Measurements from ENCODE around the gene KCNAB1.

Gene KCNAB1

DNA sequence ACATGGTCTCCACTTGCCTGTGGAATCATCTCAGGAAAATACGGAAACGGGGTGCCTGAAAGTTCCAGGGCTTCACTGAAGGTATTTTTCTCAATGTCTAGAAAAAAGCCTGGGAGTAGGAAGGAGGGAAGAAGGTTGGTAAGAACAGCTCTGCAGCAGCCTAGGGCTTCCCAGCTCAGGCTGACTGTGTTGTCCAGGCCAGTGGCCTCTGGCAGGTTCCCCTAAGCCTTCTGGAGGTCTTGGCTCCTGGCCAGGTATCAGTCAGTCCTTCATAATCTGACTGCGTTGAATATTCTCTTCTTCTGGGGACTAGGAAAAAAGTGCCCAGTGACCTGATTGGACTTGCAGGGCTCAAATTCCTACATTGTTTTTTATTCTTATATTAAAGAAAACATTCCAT is 395.9 kb downstream of the KCNAB1 start:
- no peak for DNase-seq

- no peak for DNase-seq
These were observed 396.6 kb downstream of the KCNAB1 start for GRCh38 chr3:156516961-156517360.

- no peak for DNase-seq
These were observed 398.3 kb downstream of the KCNAB1 start for GRCh38 chr3:156518726-156519125.

DNA sequence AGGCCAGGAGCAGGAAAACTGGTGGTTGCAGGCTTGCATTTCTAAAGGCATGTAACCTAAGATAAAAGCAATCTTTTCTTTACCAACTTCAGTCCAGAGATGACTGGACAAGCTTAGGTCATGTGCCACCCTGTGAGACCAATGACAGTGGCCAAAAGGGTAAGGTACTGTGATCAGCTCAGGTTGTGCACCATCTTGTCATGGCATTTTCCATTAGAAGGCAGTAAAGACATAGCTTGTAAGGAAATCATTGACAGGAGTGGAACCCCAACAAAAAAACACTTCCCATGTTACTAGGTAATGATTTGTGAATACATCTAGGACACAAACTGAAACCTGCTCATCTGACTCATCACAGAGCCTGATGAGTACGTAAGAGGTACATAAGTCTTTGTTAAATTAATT is 399.4 kb downstream of the KCNAB1 start:
- DNase-seq = no peak

DNA sequence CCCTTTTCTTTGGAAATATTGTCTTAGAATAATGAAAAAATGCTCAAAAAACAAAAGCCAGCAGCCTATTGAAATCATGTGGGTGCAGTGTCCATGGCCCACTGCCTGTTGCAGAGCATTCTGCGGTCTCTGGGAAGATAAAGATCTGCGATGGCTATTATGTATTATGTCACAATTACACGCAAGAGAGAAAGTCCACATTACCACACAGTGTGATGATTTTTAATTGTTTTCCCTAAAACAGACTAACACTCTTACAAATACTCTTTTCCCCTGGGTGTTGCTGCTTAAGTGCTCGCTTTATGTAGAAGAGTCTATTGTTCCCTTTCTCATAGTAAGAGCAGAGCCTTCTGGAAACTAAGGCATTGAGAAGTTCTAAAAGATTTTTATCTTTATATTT is 402.3 kb downstream of the KCNAB1 start:
- no peak for DNase-seq

DNA sequence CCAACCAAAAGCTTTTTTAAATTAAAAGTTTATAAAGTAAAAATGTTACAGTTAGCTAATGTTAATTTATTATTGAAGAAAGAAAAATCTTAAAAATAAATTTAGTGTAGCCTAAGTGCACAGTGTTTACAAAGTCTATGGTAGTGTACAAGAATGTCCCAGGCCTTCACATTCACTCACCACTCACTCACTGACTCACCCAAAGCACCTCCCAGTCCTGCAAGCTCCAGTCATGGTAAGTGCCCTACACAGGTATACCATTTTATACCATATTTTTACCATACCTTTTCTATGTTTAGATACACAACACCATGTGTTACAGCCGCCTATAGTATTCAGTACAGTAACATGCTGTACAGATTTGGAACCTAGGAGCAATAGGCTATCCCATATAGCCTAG is 405.4 kb downstream of the KCNAB1 start:
- DNase-seq = no peak

DNA sequence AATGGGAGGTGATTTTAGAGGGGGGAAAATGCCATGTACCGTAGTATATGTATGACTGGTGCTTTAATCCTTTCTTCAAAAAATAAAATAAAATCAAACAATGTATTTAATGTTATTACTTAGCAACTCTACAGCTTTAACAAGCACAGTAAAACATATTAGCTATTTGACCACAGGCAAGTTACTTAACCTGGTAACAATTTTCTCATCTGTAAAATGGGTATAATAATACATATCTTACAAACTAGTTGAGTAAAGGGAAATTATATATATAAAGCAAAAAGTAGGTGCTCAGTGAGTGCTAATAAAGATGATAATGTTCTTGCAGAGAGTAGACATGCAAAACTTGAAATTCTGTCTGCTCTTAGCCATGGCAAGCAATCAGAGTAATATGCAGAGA is 406.7 kb downstream of the KCNAB1 start:
- DNase-seq = no peak

DNA sequence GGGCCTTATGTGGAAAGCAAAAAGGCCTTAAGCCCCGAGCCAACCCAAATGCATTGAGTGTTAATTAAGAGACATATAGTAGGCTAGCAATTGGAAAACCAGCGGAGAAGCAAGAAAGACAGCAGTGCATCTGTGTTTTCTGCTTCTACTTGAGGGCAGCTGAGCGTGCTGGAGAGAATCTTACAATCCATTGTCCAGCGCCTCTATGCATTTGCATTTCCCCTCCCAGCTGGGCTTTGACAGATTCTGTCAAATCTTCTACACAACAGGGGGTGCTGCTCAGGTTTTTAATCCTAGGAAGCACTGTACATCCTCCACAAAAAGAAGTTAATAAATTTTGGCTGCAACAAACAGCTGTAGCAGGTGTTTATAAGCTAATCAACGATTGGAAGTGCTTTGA is 410.6 kb downstream of the KCNAB1 start:
- DNase-seq = no peak

- DNase-seq = no peak
These were observed 412.4 kb downstream of the KCNAB1 start for GRCh38 chr3:156532730-156533129.

- DNase-seq = no peak
These were observed 412.8 kb downstream of the KCNAB1 start for GRCh38 chr3:156533205-156533604.

- DNase-seq = no peak
These were observed 414.8 kb downstream of the KCNAB1 start for GRCh38 chr3:156535162-156535627.

GRCh38 chr3:156535798-156536197 is 415.4 kb downstream of the KCNAB1 start:
- no peak for DNase-seq

DNA sequence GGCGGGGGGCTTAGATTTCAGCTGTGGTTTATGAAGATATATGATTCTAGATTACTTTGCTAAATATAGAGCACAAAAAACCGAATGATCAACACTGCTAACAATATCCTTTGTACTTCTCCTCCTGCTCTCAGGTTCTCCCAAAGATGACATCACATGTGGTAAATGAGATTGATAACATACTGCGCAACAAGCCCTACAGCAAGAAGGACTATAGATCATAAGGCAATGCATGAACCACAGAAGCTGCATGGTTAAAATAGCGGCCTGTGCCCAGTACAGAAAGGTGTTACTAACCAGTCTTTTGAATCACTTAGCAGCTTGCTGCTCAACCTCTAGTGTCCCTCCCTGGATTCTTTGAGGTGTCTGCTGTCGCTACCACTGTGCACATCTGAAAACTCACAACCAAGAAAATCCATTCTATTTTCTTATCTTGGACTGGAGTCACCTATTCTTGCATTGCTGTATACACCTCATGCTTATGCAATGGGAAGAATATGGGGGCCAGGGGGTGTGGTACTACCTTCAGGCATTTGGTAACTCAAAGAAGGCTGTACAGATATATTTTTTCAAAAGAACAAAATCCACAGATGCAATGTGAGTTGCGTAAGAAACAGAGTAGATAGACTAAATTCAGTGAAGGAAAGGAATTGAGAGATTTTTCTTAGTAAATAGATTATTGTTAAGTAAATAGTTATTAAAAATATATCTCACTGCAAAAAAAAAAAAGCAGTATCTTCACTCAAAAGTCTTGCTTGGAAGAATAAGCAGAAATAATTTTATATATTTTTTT is 416.3 kb downstream of the KCNAB1 start:
- DNase-seq = no peak

GRCh38 chr3:156539051-156539450 is 418.7 kb downstream of the KCNAB1 start:
- DNase-seq = no peak

GRCh38 chr3:156539802-156540201 is 419.4 kb downstream of the KCNAB1 start:
- no peak for DNase-seq

GRCh38 chr3:156542101-156543042 is 422.0 kb downstream of the KCNAB1 start:
- no peak for DNase-seq

GRCh38 chr3:156543043-156543555 is 422.7 kb downstream of the KCNAB1 start:
- DNase-seq = no peak

GRCh38 chr3:156547637-156548036 is 427.3 kb downstream of the KCNAB1 start:
- DNase-seq = no peak

- no peak for DNase-seq
These were observed 427.8 kb downstream of the KCNAB1 start for GRCh38 chr3:156548041-156548687.

- no peak for DNase-seq
These were observed 428.5 kb downstream of the KCNAB1 start for GRCh38 chr3:156548902-156549301.

DNA sequence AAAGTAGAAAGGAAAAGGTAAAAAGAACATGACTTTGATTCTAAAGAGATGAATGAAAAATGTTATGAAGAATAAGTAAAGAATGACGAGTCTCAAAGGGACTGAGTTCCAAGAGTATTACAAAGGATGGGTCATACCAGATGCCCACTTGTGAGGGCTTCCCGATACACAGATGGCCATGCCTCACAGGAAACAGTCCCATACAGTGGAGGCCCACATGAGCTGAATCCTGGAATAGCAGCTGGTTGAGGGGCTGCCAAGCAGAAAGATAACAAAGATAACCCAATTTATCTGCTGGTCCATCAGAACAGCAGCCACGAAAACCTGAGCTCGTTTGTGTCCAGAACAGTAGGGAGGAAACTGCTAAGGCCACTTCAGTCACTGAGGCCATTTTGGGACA is 430.9 kb downstream of the KCNAB1 start:
- DNase-seq = no peak

- DNase-seq = no peak
These were observed 431.4 kb downstream of the KCNAB1 start for GRCh38 chr3:156551746-156552145.

GRCh38 chr3:156552973-156553372 is 432.6 kb downstream of the KCNAB1 start:
- no peak for DNase-seq

All from stimulated activated CD4-positive, alpha-beta T cell treated with anti-CD3 and anti-CD28 coated beads, Interleukin-12 subunit alpha, Interleukin-12 subunit beta, amount 100 ng/mL, for 4 hours (primary cell).